ENCODE results near the gene BRSK1.

Gene BRSK1

DNA sequence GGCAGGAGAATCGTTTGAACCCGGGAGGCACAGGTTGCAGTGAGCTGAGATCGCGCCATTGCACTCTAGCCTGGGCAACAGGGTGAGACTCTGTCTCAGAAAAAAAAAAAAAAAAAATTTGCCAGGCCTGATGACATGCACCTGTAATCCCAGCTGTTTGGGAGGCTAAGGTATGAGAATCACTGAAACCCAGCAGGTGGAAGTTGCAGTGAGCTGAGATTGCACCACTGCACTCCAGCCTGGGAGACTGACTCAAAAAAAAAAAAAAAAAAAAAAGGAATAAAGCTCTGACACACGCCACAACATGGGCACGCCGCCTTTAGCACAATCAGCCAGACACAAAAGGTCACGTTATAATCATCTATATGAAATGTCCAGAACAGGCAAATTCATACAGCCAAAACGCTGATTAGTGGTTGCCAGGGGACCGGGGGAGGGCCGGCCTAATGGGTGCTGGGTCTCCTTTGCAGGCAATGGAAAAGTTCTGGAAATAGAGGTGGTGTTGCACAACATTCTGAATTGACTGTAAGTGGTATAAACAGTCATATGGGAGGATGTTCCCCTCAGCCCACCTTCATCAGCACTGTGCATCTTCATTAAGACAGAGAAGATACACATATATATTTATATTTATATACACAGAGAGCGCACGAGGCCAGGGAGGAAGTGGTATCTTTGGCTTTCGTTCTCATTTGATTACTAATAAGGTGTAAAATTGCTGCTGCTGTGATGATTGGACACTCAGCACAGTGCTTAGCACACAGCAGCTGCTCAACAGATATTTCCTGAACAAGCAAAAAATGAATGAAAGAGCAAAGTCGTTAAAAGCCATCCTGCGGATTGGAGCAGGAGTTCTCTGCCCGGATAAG lies 7.7 kb upstream of the BRSK1 start:
- no peak for DNase-seq

DNA sequence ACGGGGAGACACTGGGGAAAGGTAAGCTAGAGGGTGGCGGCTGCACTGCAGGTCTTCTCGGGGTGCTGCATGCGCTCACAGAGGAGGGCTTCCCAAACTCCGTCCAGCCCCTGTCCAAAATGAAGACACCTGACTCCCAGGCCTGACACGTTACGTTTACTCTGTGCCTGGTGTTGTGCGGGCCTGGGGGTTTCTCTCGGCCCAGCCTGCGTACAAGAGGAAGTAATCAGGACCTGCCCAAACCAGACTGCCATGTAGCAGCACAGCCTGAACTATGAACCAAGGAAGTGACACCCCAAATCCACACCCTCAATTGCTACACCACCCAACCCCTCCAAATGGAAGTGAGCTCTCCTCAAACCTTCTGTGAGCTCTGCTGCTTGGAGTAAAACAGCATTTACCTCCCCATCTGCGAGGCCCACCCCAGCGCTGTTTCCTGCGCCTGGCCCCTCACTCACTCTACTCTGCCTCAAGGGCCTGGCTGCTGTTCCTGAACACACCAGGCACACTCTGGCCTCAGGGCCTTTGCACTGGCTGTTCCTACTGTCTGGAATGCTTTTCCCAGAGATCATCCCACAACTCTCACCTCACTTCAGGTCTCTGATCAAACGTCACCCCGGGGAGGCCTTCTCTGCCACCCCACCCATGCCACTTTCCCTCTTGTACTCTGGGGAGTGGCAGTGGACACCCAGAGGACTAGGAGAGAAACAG lies 6.9 kb upstream of the BRSK1 start:
- DNase-seq, result no peak

DNA sequence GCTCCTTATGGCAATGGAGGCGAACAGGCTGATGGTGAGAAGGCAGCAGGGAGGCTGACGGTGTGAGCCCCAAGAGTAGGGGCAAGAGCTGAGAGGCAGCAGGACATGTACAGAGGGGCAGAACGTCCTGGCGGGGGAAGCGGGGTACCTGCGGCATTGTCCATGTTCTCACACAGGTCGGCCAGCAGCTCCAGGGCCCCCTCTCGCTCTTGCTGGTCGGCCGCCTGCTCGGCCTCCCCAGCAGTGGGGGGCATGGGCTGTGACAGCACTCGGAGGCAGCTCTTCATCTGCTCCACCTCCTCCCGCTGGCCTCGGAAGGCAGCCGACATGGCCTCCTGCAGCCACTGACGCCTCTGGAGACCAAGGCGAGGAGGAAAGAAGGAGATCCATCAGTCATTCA lies 6.3 kb upstream of the BRSK1 start:
- DNase-seq, result no peak

DNA sequence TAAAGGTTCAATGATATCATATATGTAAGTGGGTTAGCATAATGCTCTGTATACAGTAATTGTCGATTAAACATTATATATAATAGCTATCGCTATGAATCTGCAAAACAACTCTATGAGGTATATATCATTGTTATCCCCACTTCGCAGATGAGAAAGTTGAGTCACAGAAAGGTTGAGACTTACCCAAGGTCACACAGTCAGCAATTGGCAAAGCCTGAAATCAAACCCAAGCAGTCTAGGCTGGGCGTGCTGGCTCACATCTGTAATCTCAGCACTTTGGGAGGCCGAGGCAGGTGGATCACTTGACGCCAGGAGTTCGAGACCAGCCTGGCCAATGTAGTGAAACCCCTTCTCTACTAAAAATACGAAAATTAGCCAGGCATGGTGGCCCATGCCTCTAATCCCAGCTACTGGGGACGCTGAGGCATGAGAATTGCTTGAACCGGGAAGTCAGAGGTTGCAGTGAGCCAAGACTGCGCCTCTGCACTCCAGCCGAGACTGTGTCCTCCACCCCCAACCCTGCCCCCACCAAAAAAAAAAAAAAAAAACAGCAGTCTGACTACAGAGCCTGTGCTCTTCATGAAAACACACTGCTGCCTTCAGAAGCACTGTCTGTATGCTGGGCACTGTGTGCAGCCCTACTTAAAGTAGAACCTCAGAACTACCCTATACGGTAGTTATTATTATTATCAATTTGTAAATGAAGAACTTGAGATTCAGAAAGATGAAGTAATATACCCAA lies 5.2 kb upstream of the BRSK1 start:
- no peak for DNase-seq

DNA sequence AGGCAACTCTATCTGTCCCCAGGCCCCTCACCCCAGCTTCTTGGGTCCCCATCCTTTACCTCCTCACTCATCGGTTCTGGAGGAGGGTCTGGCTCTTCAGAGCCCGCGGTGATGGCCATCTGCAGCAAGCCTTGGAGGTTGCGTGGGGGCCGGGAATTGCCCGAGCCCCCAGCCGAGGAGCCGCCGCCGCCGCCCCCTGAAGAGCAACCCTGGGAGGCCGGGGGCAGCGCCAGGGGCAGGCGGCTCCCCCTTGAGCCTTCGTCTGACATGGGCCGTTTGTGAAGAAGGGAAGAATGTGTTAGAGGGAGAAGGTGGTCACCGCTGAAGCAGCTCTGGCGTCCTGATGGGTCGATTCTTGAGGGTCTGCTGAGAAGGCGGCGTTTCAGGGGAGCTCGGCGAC lies 4.5 kb upstream of the BRSK1 start:
- no peak for DNase-seq

DNA sequence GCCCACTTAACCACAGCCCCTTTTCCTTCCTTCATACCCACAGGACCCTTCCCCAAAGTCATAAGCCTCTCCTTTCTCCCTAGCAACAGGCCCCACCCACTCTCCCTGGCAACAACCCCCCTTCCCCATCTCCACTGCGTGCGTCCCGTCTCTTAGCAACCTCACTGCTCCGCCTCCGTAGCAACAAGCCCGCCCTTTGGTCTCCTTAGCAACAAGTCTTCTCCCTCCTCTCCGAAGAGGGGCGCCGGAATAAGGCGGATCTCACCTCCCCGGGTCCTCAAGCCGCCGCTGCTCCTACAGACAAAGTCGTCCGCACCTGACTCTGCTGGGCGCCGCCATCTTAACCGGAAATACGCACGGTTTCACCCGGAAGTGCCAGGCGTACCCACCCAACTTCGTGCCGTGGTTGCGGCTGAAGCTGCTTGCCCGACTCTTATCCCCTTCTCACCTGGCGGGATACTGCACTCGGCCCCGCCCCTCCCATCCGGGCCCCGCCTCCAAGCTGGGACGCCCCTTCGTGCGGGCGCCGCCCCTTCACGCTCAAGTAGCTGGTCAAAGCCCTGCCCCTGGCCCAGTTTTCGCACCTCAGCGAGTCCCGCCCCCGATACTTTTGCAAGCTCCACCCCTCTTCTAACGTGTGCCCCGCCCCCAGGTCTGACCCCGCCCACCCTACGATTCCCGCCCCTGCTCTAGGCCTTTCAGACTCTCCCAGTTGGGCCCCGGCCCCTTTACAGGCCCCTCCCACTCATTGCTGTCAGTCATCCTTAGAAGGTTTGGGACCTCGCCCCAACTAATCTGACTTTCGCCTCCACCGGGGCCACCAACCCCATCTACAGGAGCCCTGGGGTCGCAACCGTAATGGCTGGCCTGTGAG lies 3.8 kb upstream of the BRSK1 start, which contains the start of gene HSPBP1:
Gene HSPBP1 (minus strand): TSS at position 341 of the 874 bp plus-strand sequence. CDS start 502 bp downstream, outside the sequence.
- peak; percentile 94 for DNase-seq

DNA sequence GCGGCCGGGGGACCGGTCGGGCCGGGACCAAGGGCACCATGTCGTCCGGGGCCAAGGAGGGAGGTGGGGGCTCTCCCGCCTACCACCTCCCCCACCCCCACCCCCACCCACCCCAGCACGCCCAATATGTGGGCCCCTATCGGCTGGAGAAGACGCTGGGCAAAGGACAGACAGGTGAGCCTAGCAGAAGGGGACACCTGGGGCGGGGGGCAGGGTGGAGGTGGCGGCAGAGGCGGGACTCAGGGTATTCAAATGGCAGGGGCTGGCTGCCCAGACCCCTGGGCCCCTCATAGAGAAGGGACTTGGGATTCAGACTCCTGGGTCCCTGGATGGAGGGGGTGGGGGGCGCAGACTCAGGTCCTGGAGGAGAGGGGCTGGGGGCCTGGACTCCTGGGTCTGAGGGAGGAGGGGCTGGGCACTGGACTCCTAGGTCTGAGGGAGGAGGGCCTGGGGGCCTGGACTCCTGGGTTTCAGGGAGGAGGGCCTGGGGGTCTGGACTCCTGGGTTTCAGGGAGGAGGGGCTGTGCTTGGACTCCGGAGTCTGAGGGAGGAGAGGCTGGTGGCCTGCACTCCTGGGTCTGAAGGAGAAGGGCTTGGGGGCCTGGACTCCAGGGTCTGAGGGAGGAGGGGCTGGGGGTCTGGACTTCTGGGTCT lies 735 bp downstream of the BRSK1 start:
- no peak for DNase-seq

DNA sequence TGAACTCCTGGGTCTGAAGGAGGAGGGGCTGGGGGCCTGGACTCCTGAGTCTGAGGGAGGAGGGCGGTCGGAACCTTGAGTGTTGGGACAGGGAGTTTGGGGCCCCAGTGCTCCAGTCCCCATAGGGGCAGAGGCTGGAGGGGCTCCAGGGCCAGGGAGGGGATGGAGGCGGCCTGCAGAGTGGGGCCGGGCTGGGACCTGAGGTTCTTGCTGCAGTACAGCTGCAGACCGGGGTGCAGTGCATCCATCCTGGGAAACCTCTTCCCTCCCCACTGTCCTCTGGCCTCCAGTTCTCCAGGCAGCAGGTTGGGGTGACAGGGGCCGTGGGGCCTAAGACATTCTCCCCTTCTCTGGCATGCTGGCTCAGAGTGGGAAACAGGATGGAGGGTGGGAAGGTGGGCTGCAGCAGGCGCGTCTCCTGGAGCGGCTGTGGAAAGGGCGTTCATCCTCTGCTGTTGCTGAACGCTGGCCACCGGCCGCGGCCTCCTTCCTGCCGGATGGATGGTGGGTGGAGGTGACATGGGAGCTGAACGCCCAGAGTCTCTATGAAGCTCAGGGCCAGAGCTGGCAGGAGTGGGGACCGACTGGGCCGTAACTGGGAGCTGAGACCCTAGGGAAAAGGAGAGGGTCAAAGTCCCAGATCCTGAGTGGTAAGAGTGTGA lies 1.6 kb downstream of the BRSK1 start:
- no peak for DNase-seq

DNA sequence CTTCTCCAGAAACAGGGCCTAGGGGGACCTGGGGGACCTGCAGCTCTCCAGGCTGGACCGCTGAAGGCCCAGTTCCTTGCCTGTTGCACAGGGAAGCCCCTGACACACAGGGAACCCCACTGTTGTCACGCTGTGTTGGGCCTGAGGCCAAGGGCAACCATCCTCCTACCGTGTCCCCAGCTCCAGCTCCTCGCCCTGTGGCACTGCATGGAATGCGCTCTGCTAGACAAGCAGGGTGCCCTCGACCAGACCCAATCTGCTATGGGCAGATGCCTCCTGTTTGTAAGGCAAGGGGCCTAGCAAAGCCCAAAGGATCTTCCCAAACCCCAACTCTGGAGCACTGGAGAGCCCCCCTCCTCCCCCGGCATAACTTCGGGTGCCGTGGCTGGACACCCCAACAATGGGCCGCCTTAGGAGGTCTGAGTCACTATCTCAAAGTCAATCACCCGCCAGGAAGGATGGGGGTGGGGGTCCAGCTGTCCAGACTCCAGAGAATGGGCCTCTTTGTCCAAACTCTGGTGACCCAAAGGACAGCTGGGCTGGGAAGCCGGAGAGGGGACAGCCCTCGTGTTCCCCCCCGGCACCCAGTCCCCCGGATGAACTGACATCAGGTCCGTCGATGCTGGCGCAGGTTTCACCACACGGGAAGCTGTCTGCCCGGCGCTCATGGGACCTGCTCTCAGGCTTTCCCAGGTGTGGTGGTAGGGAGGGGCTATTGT lies 3.7 kb downstream of the BRSK1 start:
- no peak for DNase-seq

DNA sequence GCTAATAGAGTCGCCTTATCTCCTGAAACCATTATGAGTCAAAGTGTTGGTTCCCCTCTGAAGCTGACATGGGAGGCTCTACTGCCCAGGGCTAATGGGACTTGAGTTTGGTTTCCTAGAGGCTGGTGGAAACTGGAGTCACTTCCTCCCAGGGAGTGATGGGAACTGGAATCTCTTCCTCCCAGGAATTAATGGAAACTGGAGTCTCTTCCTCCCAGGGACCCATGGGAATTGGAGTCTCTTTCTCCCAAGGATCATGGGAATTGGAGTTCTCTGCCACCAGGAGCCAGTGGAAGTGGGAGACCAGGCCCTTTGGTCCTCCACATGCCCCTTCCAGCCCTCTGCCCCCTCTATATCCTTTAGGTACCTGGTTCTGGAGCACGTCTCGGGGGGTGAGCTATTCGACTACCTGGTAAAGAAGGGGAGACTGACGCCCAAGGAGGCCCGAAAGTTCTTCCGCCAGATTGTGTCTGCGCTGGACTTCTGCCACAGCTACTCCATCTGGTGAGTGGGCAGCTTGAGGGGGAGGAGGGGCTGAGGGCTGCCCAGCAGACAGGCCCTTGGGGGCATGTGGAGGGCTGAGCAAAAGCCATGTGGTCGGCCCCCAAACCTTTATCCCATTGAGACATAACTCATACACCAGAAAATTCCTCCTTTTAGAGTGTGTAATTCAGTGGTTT lies 5.5 kb downstream of the BRSK1 start:
- DNase-seq, result no peak

DNA sequence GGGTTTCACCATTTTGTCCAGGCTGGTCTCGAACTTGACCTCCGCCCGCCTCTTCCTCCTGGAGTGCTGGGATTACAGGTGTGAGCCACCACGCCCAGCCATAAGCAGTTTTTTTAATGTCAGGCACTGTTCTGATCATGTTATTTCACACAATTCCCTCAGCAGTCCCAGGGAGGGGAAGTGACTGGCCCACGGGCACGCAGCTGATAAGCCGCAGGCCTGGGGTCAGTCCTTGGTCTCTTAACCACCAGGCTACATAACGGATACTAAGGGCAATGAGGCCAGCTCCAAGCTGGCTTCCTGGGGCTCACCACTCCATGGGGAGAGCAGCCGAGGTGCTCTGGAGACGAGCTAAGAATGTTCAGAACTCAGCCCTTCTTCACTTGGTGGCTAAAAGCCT lies 13.5 kb downstream of the BRSK1 start:
- no peak for DNase-seq

DNA sequence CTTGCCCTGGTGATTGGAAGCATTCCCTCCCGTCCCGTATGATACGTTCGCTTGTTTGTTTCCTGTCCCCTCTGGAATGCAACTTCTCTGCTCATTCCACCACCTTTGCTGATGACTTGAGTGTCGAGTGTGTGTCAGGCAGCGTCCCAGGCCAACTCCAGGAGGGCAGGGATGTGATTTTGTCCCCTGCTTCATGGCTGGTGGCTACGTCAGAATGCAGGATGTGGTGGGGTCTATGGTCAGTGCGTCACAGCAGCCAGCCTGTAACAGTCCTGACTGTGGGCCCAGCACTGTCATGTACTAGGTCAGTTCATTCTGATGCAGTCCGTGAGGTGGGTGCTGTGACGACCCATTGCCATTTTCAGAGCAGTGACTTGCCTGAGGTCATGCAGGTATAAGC lies 16.2 kb downstream of the BRSK1 start:
- DNase-seq, result no peak

DNA sequence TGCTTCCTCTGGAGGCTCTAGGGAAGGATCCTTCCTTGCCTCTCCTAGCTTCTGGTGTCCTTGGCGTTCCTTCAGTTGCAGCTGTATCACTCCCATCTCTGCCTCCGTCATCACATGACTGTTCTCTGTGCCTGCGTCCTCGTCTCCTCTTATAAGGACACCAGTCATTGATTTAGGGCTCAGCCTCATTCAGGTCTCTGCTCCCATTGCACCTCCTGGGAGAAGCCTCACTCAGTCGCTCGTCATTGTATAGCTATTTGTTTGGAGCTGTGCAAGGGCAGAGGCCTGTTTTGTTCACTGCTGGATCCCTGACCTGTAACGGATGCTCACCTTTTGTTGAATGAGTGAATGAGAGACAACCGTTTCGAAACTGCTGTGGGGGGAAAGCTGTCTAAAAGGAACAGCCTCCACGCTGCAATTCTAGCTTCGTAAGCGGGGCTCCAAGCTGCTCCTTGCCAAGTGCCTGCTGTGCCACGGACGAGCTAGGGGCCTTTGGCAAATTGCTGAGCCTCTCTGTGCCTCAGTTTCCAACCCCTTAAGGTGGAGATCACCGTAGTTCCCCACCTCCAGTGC lies 17.2 kb downstream of the BRSK1 start:
- no peak for DNase-seq

DNA sequence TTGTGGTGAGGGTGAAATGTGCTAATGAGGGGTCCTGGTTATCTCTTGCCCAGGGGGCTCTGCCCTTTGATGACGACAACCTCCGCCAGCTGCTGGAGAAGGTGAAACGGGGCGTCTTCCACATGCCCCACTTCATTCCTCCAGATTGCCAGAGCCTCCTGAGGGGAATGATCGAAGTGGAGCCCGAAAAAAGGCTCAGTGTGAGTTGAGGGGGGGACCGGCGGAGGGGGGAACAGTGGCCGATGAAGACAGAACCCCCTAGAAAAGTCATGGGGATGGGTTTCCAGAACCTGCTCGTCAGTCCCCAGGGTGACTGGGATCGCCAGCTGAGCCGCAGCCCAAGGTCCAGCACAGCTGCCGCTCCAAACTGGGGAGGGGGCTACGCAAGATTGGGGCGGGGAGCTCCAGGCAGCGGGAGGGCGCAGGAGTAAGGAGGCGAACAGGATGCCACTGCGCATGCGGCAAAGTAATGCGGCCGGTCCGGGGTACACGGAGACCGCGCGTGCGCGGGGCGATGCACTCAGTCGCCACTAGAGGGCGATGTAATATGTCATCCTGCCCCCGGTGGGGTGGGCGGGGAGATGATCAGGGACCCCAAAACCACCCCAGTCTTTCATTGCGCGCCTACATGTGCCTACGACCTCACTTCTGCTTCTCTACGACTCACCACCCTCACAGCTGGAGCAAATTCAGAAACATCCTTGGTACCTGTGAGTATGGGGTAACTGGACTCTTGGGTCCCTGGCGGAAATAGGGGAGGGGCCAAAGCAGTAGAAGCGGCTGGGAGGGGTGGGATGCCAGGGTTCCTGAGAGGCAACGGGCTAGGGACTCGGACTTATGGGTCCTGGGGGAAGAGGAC lies 17.9 kb downstream of the BRSK1 start:
- peak; percentile 93 for DNase-seq

DNA sequence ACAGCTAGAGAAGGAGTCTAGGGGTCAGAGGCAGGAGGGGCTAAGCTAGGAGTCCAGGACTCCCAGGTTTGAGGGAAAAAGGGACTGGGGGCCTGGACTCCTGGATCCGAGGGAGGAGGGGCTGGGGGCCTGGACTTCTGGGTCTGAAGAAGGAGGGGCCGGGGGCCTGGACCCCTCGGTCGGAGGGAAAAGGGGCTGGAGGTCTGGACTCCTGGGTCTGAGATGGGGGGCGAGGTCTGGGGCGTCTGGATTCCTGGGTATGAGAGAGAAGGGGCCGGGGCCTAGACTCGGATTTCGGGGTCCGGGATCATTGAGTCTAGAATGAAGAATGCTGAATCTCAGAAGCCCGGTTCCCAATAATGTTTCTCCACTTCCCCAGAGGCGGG lies 18.5 kb downstream of the BRSK1 start:
- no peak for DNase-seq

DNA sequence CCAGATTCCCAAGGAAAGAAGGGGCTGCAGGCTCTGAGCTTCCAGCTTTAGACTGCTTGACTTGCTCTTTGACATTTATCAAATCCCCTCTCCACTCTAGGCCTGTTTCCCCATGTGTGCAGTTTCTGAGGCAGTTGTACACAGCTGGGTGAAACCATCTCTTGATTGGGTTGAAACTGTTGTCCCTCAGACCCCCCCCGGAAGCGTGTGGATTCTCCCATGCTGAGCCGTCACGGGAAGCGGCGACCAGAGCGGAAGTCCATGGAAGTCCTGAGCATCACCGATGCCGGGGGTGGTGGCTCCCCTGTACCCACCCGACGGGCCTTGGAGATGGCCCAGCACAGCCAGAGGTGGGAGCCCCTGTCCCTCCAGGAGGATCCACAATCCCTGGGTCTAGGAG lies 19.7 kb downstream of the BRSK1 start:
- DNase-seq, result no peak

DNA sequence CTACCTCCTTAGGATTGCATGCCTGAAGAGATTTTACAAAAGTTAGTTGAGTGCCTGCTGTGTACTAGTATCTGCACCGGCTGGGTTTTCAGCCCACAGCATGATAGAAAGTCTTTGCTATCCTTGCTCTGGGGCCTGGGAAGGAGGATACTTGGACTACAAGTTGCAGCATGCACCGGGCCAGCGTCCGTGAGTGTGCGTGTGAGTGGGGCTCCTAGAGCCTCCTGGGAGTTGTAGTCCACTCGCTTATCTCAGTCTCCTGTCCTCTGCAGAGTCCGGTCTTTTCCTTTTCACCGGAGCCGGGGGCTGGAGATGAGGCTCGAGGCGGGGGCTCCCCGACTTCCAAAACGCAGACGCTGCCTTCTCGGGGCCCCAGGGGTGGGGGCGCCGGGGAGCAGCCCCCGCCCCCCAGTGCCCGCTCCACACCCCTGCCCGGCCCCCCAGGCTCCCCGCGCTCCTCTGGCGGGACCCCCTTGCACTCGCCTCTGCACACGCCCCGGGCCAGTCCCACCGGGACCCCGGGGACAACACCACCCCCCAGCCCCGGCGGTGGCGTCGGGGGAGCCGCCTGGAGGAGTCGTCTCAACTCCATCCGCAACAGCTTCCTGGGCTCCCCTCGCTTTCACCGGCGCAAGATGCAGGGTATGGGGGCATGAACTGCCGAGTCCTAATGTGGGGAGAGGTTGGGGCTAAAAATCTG lies 20.6 kb downstream of the BRSK1 start:
- no peak for DNase-seq

DNA sequence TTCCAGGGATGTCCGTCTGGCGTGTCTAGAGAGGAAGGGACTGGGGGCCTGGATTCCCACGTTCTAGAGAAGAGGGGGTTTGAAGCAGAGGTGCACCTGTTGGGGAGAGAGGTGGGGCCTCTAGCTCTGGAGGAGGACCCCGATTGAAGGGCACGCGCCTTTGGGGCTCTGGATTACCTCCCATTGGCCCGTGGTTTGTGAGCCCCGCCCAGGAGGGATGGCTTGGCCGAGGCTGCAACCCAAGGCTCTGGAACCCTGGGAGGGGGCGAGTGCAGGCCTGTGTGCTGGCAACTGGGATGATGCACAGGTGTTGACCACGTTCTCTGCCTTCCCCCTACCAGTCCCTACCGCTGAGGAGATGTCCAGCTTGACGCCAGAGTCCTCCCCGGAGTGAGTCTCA lies 21.2 kb downstream of the BRSK1 start:
- DNase-seq, result no peak

Measured in femur (tissue), 1 donor.